OCI-LY7 (cell line): ENCODE results near the gene C12orf60. TPM values are rescaled to one million over a fixed set of nuclear protein-coding genes. Genes with fewer than 3 reads are reported as not detected.

Experiments
- BruUV-seq: library from RNA; stranded (reverse); fragments of 400-500 nt; replicated peaks from 2 replicates; lab custom pipeline; 2021; lab: Mats Ljungman, UMichigan
- CTCF ChIA-PET: fragments of 300-600 bp; sonication (Branson Sonifier 250); formaldehyde crosslinking; loops from one replicate; lab custom pipeline; 2022; ENCODE audit warnings: antibody characterized with exemption; ENCODE audit not compliant: unreplicated experiment; lab: Charles Lee
- POLR2A ChIA-PET: fragments of 300-600 bp; sonication (Branson Sonifier 250); formaldehyde crosslinking; loops from one replicate; lab custom pipeline; 2022; ENCODE audit warnings: antibody characterized with exemption; lab: Charles Lee
- DNase-seq: peaks from one replicate; pipeline ENCODE4 v3.0.0-alpha.2; 2015; ENCODE audit warnings: low spot score
- H2AFZ ChIP-seq: fragments of 200-600 bp; sonication (generic), shearing (Covaris generic); 2 replicates; pipeline ENCODE4 v1.6.1; 2014; ENCODE audit warnings: mild to moderate bottlenecking, antibody characterized with exemption, low read length, moderate library complexity
- H3K27ac ChIP-seq: fragments of 200-600 bp; sonication (generic); 2 replicates; pipeline ENCODE4 v1.5.1; 2014; ENCODE audit warnings: mixed run types, low read depth, mild to moderate bottlenecking, moderate library complexity, low read length, inconsistent platforms; ENCODE audit not compliant: poor library complexity, severe bottlenecking
- H3K36me3 ChIP-seq: fragments of 200-600 bp; sonication (generic); 2 replicates; pipeline ENCODE4 v1.6.1; 2014; ENCODE audit warnings: mild to moderate bottlenecking, antibody characterized with exemption, low read length, moderate library complexity, mixed read lengths; ENCODE audit not compliant: insufficient read depth
- H3K4me1 ChIP-seq: fragments of 200-600 bp; sonication (generic); 2 replicates; pipeline ENCODE4 v1.5.1; 2014; ENCODE audit warnings: mild to moderate bottlenecking, low read length; ENCODE audit not compliant: insufficient read depth, poor library complexity, severe bottlenecking
- H3K4me2 ChIP-seq: fragments of 200-600 bp; sonication (generic); 2 replicates; pipeline ENCODE4 v1.6.1; 2014; ENCODE audit warnings: mild to moderate bottlenecking, low read length
- H3K4me3 ChIP-seq: fragments of 200-600 bp; sonication (generic); 2 replicates; pipeline ENCODE4 v1.5.1; 2014; ENCODE audit warnings: mild to moderate bottlenecking, low read depth, low read length; ENCODE audit not compliant: poor library complexity, severe bottlenecking
- H3K79me2 ChIP-seq: fragments of 200-600 bp; sonication (generic); 2 replicates; pipeline ENCODE4 v1.6.1; 2016; ENCODE audit warnings: low read depth, mild to moderate bottlenecking, low read length, moderate library complexity, mixed read lengths; ENCODE audit not compliant: insufficient read depth
- H3K9me2 ChIP-seq: fragments of 200-600 bp; sonication (generic); 2 replicates; pipeline ENCODE4 v1.6.1; 2016; ENCODE audit warnings: mild to moderate bottlenecking, low read length, mixed read lengths; ENCODE audit not compliant: insufficient read depth
- H3K9me3 ChIP-seq: fragments of 200-600 bp; sonication (generic); 2 replicates; pipeline ENCODE4 v1.6.1; 2014; ENCODE audit warnings: mild to moderate bottlenecking, mixed run types, low read length, mixed read lengths
- H4K20me1 ChIP-seq: fragments of 200-600 bp; sonication (generic); 2 replicates; pipeline ENCODE4 v1.6.1; 2014; ENCODE audit warnings: mild to moderate bottlenecking, antibody characterized with exemption, low read length, moderate library complexity, mixed read lengths; ENCODE audit not compliant: insufficient read depth
- EZH2phosphoT487 ChIP-seq: fragments of 200-600 bp; sonication (generic); IDR thresholded peaks from 2 replicates; pipeline ENCODE4 v1.6.1; 2018; ENCODE audit warnings: low read depth, borderline replicate concordance, mild to moderate bottlenecking, mixed run types, antibody characterized with exemption, low read length, moderate library complexity, mixed read lengths
- intact Hi-C: fragments of 100-400 bp; cut with micrococcal nuclease; formaldehyde crosslinking; loops from one replicate; pipeline ENCODE4 v1.10.0; 2022; ENCODE audit not compliant: unreplicated experiment
- total RNA-seq, 2 experiments: library from RNA; depleted of rRNA in 1 of 2; stranded (reverse); fragments of >200 nt in 1 of 2; shearing (Covaris generic) in 1 of 2; gene quantifications; 2 replicates each; pipeline ENCODE4 v1.2.3, GENCODE V29; 2014 to 2022
- TF ChIP-seq, protein P1 (sequence below): fragments of 200-600 bp; sonication (generic); conservative IDR thresholded peaks from 2 replicates; pipeline ENCODE4 v1.5.1; 2014; ENCODE audit warnings: mild to moderate bottlenecking, antibody characterized with exemption, low read length, moderate library complexity, mixed read lengths

Gene C12orf60
- total RNA-seq, 2 experiments from 2014 or later: 2.8 to 3.4 TPM

DNA sequence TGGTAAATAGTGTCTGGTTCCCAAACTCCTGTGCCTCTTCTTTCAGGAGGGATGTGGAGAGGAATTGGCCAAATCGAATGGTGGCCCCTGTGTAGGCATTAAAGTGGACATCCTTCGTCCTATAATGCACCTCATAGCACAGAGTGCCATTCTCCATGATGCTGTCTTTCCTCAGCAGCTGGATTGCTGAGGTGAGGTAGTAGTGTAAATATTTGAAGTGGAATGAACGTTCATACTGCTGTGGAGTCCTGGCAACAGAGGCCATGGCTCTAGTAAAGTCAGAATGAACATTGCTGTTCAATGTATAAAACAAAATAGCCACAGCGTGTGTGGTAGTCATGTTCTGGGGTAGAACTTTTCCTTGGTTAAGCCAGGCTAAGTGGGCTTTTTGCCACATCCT is 37.1 kb downstream of the C12orf60 start:
- ChIA-PET CTCF (no interaction called here), POLR2A (no interaction called here)
- no peak for DNase-seq
- Histone ChIP-seq H3K9me3 (no peaks in the 10 kb centered on the region), H3K27ac (no peak overlapping the region), H3K79me2 (no peaks in the 10 kb centered on the region), H4K20me1 (no peaks in the 10 kb centered on the region), H3K4me1 (no peaks in the 10 kb centered on the region), H3K9me2 (no peaks in the 10 kb centered on the region), H3K36me3 (no peaks in the 10 kb centered on the region), H3K4me3 (no peak overlapping the region), H3K4me2 (no peak overlapping the region), H2AFZ (no peak overlapping the region)
- no TSS peak for BruUV-seq
- no peak for TF ChIP-seq EZH2phosphoT487
- TF ChIP-seq, protein P1, sequence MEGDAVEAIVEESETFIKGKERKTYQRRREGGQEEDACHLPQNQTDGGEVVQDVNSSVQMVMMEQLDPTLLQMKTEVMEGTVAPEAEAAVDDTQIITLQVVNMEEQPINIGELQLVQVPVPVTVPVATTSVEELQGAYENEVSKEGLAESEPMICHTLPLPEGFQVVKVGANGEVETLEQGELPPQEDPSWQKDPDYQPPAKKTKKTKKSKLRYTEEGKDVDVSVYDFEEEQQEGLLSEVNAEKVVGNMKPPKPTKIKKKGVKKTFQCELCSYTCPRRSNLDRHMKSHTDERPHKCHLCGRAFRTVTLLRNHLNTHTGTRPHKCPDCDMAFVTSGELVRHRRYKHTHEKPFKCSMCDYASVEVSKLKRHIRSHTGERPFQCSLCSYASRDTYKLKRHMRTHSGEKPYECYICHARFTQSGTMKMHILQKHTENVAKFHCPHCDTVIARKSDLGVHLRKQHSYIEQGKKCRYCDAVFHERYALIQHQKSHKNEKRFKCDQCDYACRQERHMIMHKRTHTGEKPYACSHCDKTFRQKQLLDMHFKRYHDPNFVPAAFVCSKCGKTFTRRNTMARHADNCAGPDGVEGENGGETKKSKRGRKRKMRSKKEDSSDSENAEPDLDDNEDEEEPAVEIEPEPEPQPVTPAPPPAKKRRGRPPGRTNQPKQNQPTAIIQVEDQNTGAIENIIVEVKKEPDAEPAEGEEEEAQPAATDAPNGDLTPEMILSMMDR: no peak
- intact Hi-C loops: loop anchor here (5.0 kb wide), 1 partner anchor 118 kb away; no protein-coding TSS in a partner anchor

GRCh38 chr12:14841761-14842160 is 38.3 kb downstream of the C12orf60 start:
- intact Hi-C loops: loop anchor here (5.0 kb wide), 1 partner anchor 119 kb away; no protein-coding TSS in a partner anchor
- Histone ChIP-seq H3K79me2 (no peaks in the 10 kb centered on the region), H3K9me2 (no peaks in the 10 kb centered on the region), H4K20me1 (no peaks in the 10 kb centered on the region), H3K36me3 (no peaks in the 10 kb centered on the region), H3K27ac (no peak overlapping the region), H3K4me1 (peaks cover 5% of the 10 kb centered on the region), H3K9me3 (no peaks in the 10 kb centered on the region), H3K4me2 (no peak overlapping the region), H2AFZ (no peak overlapping the region), H3K4me3 (no peak overlapping the region)
- no peak for TF ChIP-seq EZH2phosphoT487
- TF ChIP-seq, protein P1: no peak
- ChIA-PET POLR2A (interaction anchor here (0.5 to 0.8 kb wide), 2 partner anchors 39 to 1356 kb away, joined by 3 to 4 read pairs; no protein-coding TSS in a partner anchor), CTCF (no interaction called here)
- no TSS peak for BruUV-seq
- no peak for DNase-seq

GRCh38 chr12:14842315-14842714 is 38.8 kb downstream of the C12orf60 start:
- Histone ChIP-seq H2AFZ (no peak overlapping the region), H3K27ac (no peak overlapping the region), H3K4me2 (no peak overlapping the region), H3K9me3 (no peaks in the 10 kb centered on the region), H4K20me1 (no peaks in the 10 kb centered on the region), H3K36me3 (no peaks in the 10 kb centered on the region), H3K4me1 (peaks cover 5% of the 10 kb centered on the region), H3K79me2 (no peaks in the 10 kb centered on the region), H3K9me2 (no peaks in the 10 kb centered on the region), H3K4me3 (no peak overlapping the region)
- intact Hi-C loops: loop anchor here (5.0 kb wide), 1 partner anchor 120 kb away; no protein-coding TSS in a partner anchor
- BruUV-seq: no TSS peak
- DNase-seq: no peak
- POLR2A ChIA-PET: no interaction called here
- CTCF ChIA-PET: no interaction called here
- no peak for TF ChIP-seq EZH2phosphoT487
- TF ChIP-seq, protein P1: no peak
